HEK293T (cell line): Measurements from ENCODE around the gene NEK5.
"Not testable (repeated sequence)": the region's sequence is repeated elsewhere in the genome, so short reads cannot be mapped to it uniquely, and the experiment has no call there.

Source experiments
- BHLHE40 ChIP-seq: fragments of 450-650 bp; IDR thresholded peaks from 2 replicates; pipeline ENCODE4 v1.6.1; 2016; ENCODE audit warnings: mild to moderate bottlenecking, moderate library complexity, borderline replicate concordance
- CTBP1 ChIP-seq: fragments of 450-650 bp; IDR thresholded peaks from 2 replicates; pipeline ENCODE4 v1.6.1; 2016; ENCODE audit warnings: borderline replicate concordance
- ELF4 ChIP-seq: fragments of 450-650 bp; IDR thresholded peaks from 2 replicates; pipeline ENCODE4 v1.6.1; 2017; ENCODE audit warnings: antibody characterized with exemption
- FOXA1 ChIP-seq: fragments of 450-650 bp; IDR thresholded peaks from 2 replicates; pipeline ENCODE4 v1.6.1; 2016; ENCODE audit warnings: mild to moderate bottlenecking
- FOXK2 ChIP-seq: fragments of 450-650 bp; IDR thresholded peaks from 2 replicates; pipeline ENCODE4 v1.6.1; 2016; ENCODE audit warnings: mild to moderate bottlenecking
- FOXM1 ChIP-seq: fragments of 450-650 bp; IDR thresholded peaks from 2 replicates; pipeline ENCODE4 v1.6.1; 2017; ENCODE audit warnings: mild to moderate bottlenecking, borderline replicate concordance
- HDGF ChIP-seq: fragments of 450-650 bp; IDR thresholded peaks from 2 replicates; pipeline ENCODE4 v1.6.1; 2017; ENCODE audit warnings: antibody characterized with exemption, borderline replicate concordance
- L3MBTL2 ChIP-seq: fragments of 450-650 bp; conservative IDR thresholded peaks from 2 replicates; pipeline ENCODE4 v1.6.1; 2016; ENCODE audit warnings: mild to moderate bottlenecking
- NFRKB ChIP-seq: fragments of 450-650 bp; IDR thresholded peaks from 2 replicates; pipeline ENCODE4 v1.6.1; 2016; ENCODE audit warnings: mild to moderate bottlenecking, moderate library complexity
- PKNOX1 ChIP-seq: fragments of 450-650 bp; IDR thresholded peaks from 2 replicates; pipeline ENCODE4 v1.6.1; 2016
- SP1 ChIP-seq: fragments of 450-650 bp; IDR thresholded peaks from 2 replicates; pipeline ENCODE4 v1.6.1; 2017
- SUZ12 ChIP-seq: fragments of 450-650 bp; IDR thresholded peaks from 2 replicates; pipeline ENCODE4 v1.6.1; 2016; ENCODE audit warnings: mild to moderate bottlenecking
- TARDBP ChIP-seq: fragments of 450-650 bp; IDR thresholded peaks from 2 replicates; pipeline ENCODE4 v1.6.1; 2016
- ZNF384 ChIP-seq: fragments of 450-650 bp; IDR thresholded peaks from 2 replicates; pipeline ENCODE4 v1.6.1; 2016

GRCh38 chr13:52170828-52171391, 42.0 kb upstream of the NEK5 start:
- not testable (repeated sequence) for TF ChIP-seq FOXA1, CTBP1, ELF4, NFRKB, BHLHE40, FOXK2, SP1, TARDBP, L3MBTL2, FOXM1, PKNOX1, SUZ12, ZNF384, HDGF
